Measurements from ENCODE around the gene ENTPD7.
"Not testable (repeated sequence)": the region's sequence is repeated elsewhere in the genome, so short reads cannot be mapped to it uniquely, and the experiment has no call there.

The ENTPD7 gene

GRCh38 chr10:99689461-99689860 is 30.2 kb downstream of the ENTPD7 start:
- peak; percentile 33 for DNase-seq (ENCODE audit: low read depth)

GRCh38 chr10:99693933-99694583 is 34.7 kb downstream of the ENTPD7 start:
- peak; percentile 95 for DNase-seq (ENCODE audit: low read depth)

GRCh38 chr10:99695761-99696160 is 36.5 kb downstream of the ENTPD7 start:
- DNase-seq (ENCODE audit: low read depth): peak; percentile 64

GRCh38 chr10:99698504-99699080 is 39.3 kb downstream of the ENTPD7 start:
- no peak for DNase-seq (ENCODE audit: low read depth)

- no peak for DNase-seq (ENCODE audit: low read depth)
These were observed 41.3 kb downstream of the ENTPD7 start for GRCh38 chr10:99700649-99701048.

GRCh38 chr10:99708428-99709012 is 49.2 kb downstream of the ENTPD7 start:
- peak; percentile 82 for DNase-seq (ENCODE audit: low read depth)

GRCh38 chr10:99709480-99710229 is 50.3 kb downstream of the ENTPD7 start:
- DNase-seq (ENCODE audit: low read depth): peak; percentile 75

- peak; percentile 82 for DNase-seq (ENCODE audit: low read depth)
These were observed 51.9 kb downstream of the ENTPD7 start for GRCh38 chr10:99711129-99711719.

GRCh38 chr10:99714446-99714845 is 55.1 kb downstream of the ENTPD7 start:
- DNase-seq (ENCODE audit: low read depth): no peak

GRCh38 chr10:99720387-99720786 is 61.1 kb downstream of the ENTPD7 start:
- peak; percentile 47 for DNase-seq (ENCODE audit: low read depth)

GRCh38 chr10:99730026-99730425 is 70.7 kb downstream of the ENTPD7 start:
- peak; percentile 20 for DNase-seq (ENCODE audit: low read depth)

- DNase-seq (ENCODE audit: low read depth): no peak
These were observed 72.2 kb downstream of the ENTPD7 start for GRCh38 chr10:99731306-99732032.

GRCh38 chr10:99732033-99732842 is 72.9 kb downstream of the ENTPD7 start, which contains the start of the genes COX15 and CUTC:
TSS of gene COX15 (minus strand) at chr10:99732127. CDS start at chr10:99732049, 78 bp downstream.
TSS of gene CUTC (plus strand) at chr10:99732234. CDS start at chr10:99732349, 115 bp downstream.
- DNase-seq (ENCODE audit: low read depth): peak; percentile 97

GRCh38 chr10:99733366-99733765 is 74.1 kb downstream of the ENTPD7 start:
- DNase-seq (ENCODE audit: low read depth): no peak

GRCh38 chr10:99734111-99734510 is 74.8 kb downstream of the ENTPD7 start:
- not testable (repeated sequence) for DNase-seq (ENCODE audit: low read depth)

GRCh38 chr10:99740260-99740659 is 81.0 kb downstream of the ENTPD7 start:
- no peak for DNase-seq (ENCODE audit: low read depth)

- DNase-seq (ENCODE audit: low read depth): peak; percentile 21
These were observed 81.7 kb downstream of the ENTPD7 start for GRCh38 chr10:99740933-99741559.

- peak; percentile 79 for DNase-seq (ENCODE audit: low read depth)
These were observed 82.9 kb downstream of the ENTPD7 start for GRCh38 chr10:99742254-99742653.

GRCh38 chr10:99742701-99743100 is 83.4 kb downstream of the ENTPD7 start:
- DNase-seq (ENCODE audit: low read depth): peak; percentile 77

- peak; percentile 43 for DNase-seq (ENCODE audit: low read depth)
These were observed 84.5 kb downstream of the ENTPD7 start for GRCh38 chr10:99743841-99744240.

Data from EH (cell line).